NCI-H526 treated with DMSO at 0.1 percent for 48 hours (cell line): Measurements from ENCODE around the gene HNRNPUL1.
A peak's percentile ranks its signal among the peaks of the same experiment; 100 is the strongest.

Experiments used
- DNase-seq: peaks from one replicate; lab custom pipeline; 2025; lab: John Stamatoyannopoulos, UW

The HNRNPUL1 gene

DNA sequence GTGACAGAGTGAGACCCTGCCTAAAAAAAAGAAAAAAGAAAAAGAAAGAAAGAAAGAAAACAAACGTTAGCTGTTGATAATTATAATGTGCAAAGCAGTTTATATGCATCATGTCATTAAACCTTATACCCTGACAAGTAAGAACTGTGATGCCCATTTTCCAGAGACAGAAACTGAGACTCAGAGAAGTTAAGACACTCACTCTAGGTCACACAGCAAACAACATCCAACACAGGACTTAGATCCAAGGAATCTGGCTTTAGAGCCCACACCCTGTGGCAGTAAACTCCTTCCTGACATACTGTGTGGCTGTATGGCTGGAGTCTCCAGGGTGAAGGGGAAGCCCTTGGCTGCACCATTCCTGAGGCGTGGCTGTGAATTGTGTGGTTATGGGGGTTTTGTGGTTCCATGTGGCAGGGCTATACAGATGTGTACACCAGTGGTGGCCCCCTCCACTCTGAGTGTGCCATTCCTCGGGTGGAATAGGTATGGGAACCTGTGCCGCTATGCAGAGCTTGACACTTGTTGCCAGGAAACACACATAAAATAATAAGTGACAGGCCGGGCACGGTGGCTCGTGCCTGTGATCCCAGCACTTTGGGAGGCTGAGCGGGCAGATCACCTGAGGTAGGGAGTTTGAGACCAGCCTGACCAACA lies 29.5 kb upstream of the HNRNPUL1 start:
- no peak for DNase-seq

DNA sequence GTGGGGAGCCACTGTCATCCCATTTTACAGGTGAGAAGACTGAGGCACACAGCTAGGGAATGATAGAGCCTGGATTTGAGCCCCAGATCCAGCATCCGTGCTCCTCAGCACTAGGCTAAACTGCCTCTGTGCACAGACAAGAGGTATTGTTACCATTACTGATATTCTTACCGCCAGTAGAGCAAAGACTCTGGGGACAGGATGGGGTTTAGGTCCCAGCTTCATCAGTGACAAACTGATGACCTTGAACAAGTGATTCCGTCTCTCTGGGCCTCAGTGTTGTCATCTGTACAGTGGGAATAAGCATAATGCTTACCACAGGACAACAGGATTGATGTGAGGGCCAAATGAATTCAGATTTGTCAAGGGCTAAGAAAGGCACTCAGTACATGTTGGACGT lies 28.7 kb upstream of the HNRNPUL1 start:
- no peak for DNase-seq

- no peak for DNase-seq
These were observed 25.9 kb upstream of the HNRNPUL1 start for GRCh38 chr19:41238244-41238643.

DNA sequence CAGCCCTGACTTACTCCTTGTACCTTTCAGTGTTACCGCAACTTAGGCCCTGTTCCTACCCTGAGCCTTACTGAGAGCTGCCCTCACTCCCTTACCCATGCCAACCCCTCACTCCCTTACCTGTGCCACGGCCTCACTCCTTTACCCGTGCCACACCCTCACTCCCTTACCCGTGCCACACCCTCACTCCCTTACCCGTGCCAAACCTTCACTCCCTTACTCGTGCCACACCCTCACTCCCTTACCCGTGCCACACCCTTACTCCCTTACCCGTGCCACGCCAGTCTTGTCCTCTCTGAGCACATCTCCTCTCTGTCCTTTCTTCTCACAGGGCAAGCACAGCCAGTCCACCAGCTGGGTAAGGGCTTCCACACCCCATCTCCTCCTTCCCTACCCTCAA lies 24.8 kb upstream of the HNRNPUL1 start:
- no peak for DNase-seq

DNA sequence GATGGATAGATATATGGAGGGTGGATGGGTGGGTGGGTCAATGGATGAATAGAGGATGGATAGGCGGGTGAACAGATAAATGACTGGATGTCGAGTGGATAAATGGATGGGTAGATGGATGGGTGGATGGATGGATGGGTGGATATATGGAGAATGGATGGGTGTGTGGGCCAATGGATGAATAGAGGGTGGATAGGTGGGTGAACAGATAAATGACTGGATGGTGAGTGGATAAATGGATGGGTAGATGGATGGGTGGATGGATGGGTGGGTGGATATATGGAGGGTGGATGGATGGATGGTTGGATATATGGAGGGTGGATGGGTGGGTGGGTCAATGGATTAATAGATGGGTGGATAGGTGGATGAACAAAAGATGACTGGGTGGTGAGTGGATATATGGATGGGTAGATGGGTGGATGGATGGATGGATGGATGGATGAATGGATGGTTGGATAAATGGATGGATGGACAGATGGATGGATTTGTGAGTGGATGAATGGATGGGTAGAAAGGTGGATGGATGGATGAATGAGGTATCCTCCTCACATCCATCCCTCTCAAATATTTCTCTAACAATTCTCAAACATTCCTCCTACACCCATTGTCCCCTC lies 24.1 kb upstream of the HNRNPUL1 start:
- no peak for DNase-seq

DNA sequence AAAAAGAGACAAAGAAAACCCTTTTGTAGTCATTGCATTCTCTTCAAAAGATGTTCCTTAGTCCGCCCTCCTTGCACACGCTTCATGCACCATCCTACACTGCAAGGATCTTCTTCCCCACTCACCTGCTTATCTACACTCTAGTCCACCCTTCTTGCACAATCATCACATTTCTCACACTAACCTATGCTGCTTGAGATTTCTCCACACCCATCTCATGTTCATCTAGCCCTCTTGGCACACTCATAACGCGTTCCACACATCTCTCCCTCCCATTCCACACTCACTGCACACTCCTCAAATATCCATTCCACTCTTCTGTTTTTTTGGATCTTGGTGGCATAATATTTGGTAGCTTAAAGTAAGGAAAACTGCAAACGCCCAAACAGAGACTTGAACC lies 22.3 kb upstream of the HNRNPUL1 start:
- DNase-seq: no peak

DNA sequence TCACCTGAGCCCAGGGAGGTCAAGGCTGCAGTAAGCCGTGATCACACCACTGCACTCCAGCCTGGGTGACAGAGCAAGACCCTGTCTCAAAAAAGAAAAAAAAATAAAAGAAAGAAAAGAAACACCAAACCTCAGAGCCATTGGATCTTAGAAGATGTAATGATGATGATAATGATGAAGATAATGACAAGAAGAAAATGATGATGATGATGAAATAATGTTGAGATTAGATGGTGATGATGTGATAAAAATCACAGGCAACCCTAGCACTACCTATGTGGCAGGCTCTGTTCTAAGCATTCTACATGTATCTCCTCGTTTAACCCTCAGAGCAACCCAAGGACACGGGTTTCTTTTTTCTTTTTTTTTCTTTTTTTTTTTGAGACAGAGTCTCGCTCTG lies 20.1 kb upstream of the HNRNPUL1 start:
- DNase-seq: no peak

- DNase-seq: no peak
These were observed 18.3 kb upstream of the HNRNPUL1 start for GRCh38 chr19:41245843-41246242.

GRCh38 chr19:41248895-41249294 lies 15.3 kb upstream of the HNRNPUL1 start:
- DNase-seq: no peak

DNA sequence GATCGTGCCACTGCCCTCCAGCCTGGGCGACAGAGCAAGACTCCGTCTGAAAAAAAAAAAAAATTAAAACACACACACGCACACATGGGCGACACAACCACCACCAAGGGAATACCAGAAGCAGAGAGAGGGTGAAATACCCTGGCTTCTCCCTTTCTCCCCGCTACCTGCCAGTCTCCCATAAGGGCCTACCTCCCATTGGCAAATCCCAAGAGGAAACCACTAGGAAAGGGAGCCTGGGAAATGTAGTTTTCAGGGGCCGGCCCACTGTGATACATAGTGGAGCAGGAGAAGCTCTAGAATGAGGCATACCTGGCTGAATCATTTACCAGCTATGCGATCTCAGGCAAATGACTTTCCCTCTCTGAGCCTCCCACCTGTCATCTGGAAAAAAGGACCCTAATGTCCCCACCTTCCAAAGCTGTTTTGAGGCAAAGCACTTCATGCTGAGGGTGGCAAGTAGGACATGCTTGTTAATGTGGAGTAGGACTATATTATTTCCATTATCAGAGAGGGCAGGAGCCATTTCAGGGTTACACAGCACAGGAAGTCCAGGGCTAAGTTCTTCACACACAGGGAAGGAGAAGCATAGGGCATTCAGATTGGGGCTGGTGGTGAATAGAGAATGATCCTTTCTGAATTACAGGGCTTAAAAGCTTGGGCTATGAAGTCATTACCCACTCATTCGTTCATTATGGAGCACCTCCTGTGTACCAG lies 14.3 kb upstream of the HNRNPUL1 start:
- no peak for DNase-seq

- no peak for DNase-seq
These were observed 10.5 kb upstream of the HNRNPUL1 start for GRCh38 chr19:41253660-41254059.

- no peak for DNase-seq
These were observed 9.0 kb upstream of the HNRNPUL1 start for GRCh38 chr19:41255171-41255570.

DNA sequence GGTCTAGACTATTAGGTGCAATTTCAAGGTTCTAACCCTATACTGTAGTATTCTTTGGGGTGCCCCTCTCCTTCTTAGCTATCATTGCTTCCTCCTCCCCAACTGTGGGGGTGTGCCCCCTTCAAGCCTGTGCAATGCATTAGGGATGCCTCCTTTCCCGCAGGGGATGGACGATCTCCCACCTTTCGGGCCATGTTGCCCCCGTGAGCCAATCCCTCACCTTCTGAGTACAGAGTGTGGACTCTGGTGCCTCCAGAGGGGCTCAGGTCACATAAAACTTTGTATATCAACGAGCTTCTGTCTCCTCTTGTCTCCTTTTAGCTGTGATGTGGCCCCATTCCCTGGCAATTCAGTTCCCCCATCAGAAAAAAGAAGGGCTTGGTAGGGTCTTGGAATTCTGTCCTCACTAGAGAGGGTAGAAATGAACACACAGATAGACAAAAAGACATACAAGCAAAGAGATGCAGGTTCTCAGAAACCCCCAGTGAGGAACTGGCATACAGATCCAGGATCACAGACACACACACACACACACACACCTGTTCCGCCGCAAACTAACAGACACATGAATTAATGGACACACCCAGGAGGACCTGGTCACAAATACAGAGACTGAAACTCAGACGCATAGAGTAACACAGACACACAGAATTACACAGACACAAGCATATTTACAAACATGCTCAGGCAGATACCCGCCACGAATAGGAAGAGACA lies 2.5 kb upstream of the HNRNPUL1 start:
- DNase-seq: no peak

GRCh38 chr19:41263042-41263849 lies 926 bp upstream of the HNRNPUL1 start:
- DNase-seq: peak; percentile 84

GRCh38 chr19:41264581-41265394 lies 616 bp downstream of the HNRNPUL1 start:
- peak; percentile 7 for DNase-seq

- DNase-seq: no peak
These were observed 1.4 kb downstream of the HNRNPUL1 start for GRCh38 chr19:41265395-41266153.

DNA sequence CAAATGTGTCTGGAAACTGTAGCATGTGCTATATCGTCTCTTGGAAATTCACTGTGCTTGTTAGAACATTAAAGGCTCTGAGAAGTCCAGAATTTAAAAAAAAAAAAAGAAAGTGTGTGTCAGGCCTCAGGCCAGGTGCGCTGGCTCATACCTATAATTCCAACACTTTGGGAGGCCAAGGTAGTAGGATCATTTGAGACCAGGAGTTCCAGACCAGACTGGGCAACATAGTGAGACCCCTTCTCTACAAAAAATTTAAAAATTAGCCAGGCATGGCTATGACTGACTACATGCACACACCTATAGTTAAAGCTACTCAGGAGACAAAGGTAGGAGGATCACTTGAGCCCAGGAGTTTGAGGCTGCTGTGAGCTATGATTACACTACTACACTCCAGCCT lies 4.9 kb downstream of the HNRNPUL1 start:
- no peak for DNase-seq

DNA sequence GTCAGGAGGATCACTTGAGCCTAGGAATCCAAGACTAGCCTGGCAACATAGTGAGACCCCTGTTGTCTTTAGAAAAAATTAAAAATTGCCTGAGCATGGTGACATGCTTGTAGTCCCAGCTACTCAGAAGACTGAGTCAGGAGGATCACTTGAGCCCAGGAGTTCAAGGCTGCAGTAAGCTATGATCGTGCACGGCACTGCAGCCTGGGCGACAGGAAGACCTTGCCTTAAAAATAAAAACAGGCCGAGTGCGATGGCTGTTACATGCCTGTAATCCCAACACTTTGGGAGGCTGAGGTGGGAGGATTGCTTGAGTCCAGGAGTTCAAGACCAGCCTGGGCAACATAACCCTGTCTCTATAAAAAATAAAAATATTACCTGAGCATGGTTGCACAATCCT lies 5.4 kb downstream of the HNRNPUL1 start:
- DNase-seq: no peak

- DNase-seq: no peak
These were observed 8.9 kb downstream of the HNRNPUL1 start for GRCh38 chr19:41273076-41273475.

DNA sequence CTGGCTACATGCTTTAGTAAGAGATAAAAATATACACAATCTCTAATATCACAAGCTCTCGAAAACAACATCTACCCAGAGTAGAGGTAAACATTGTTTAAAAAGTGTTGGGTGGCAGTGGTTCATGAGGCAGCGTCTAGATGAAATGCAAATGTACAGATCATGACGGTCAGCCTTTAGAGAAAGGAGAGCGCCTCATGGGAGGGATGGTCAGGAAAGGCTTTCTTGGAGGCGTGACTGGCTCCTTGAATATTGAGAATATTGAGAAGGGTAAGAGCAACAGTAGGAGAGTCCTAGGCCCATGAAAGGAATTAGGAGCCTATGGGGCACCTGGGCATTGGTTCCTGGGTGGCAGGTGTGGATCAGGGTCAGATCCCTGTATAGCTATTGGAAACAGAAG lies 10.6 kb downstream of the HNRNPUL1 start:
- DNase-seq: no peak
